ENCODE measurements around the gene SLC25A30. TPM values are rescaled to one million over a fixed set of nuclear protein-coding genes. Genes with fewer than 3 reads are reported as not detected.
"Not testable (repeated sequence)": the region's sequence is repeated elsewhere in the genome, so short reads cannot be mapped to it uniquely, and the experiment has no call there.

Gene SLC25A30
- total RNA-seq, 1 donor from 2014 or later: 150 TPM

GRCh38 chr13:45434556-45435371 is 16.6 kb upstream of the SLC25A30 start:
- ATAC-seq (no peak), DNase-seq (ENCODE audit: missing footprints) (no peak)
- intact Hi-C loops (cut with DNase I): no loop called here

GRCh38 chr13:45433381-45433790 is 15.2 kb upstream of the SLC25A30 start:
- ATAC-seq (peak; percentile 66), DNase-seq (ENCODE audit: missing footprints) (no peak)
- intact Hi-C loops (cut with DNase I): no loop called here

- DNase-seq (ENCODE audit: missing footprints) (no peak), ATAC-seq (no peak)
- intact Hi-C loops (cut with DNase I): no loop called here
Measured at GRCh38 chr13:45432737-45433380, 14.7 kb upstream of the SLC25A30 start.

GRCh38 chr13:45426056-45426841 is 8.1 kb upstream of the SLC25A30 start:
- intact Hi-C loops (cut with DNase I); DNase-seq (ENCODE audit: missing footprints); ATAC-seq: not testable (repeated sequence)

- intact Hi-C loops (cut with DNase I): no loop called here
Measured at GRCh38 chr13:45422731-45423292, 4.6 kb upstream of the SLC25A30 start.

GRCh38 chr13:45419945-45420344 is 1.8 kb upstream of the SLC25A30 start:
- intact Hi-C loops (cut with DNase I): loop anchor here (2.0 kb wide), 1 partner anchor 45 kb away; the partner anchor contains the start of gene COG3
- no peak for ATAC-seq
- no peak for DNase-seq (ENCODE audit: missing footprints)

More at GRCh38 chr13:45422731-45423292, 4.6 kb upstream of the SLC25A30 start:
- no peak for DNase-seq (ENCODE audit: missing footprints)
- ATAC-seq: no peak

GRCh38 chr13:45419389-45419788 is 1.2 kb upstream of the SLC25A30 start:
- intact Hi-C loops (cut with DNase I): loop anchor here (2.0 kb wide), 1 partner anchor 45 kb away; the partner anchor contains the start of gene COG3
- not testable (repeated sequence) for DNase-seq (ENCODE audit: missing footprints); ATAC-seq

- ATAC-seq (no peak), DNase-seq (ENCODE audit: missing footprints) (no peak)
Measured at GRCh38 chr13:45416516-45417128, 1.6 kb downstream of the SLC25A30 start.

GRCh38 chr13:45415112-45415511 is 3.1 kb downstream of the SLC25A30 start:
- ATAC-seq: no peak
- intact Hi-C loops (cut with DNase I): no loop called here
- no peak for DNase-seq (ENCODE audit: missing footprints)

More at GRCh38 chr13:45416516-45417128, 1.6 kb downstream of the SLC25A30 start:
- intact Hi-C loops (cut with DNase I): no loop called here

GRCh38 chr13:45413826-45414307 is 4.3 kb downstream of the SLC25A30 start:
- no peak for ATAC-seq
- intact Hi-C loops (cut with DNase I): loop anchor here (2.0 kb wide), 1 partner anchor 17 kb away; no protein-coding TSS in a partner anchor
- DNase-seq (ENCODE audit: missing footprints): no peak

GRCh38 chr13:45412274-45413049 is 5.7 kb downstream of the SLC25A30 start:
- intact Hi-C loops (cut with DNase I): loop anchor here (2.0 kb wide), 1 partner anchor 16 kb away; no protein-coding TSS in a partner anchor
- ATAC-seq (peak; percentile 54), DNase-seq (ENCODE audit: missing footprints) (no peak)

GRCh38 chr13:45411631-45412030 is 6.5 kb downstream of the SLC25A30 start:
- DNase-seq (ENCODE audit: missing footprints): no peak
- intact Hi-C loops (cut with DNase I): loop anchor here (2.0 kb wide), 1 partner anchor 15 kb away; no protein-coding TSS in a partner anchor
- no peak for ATAC-seq

GRCh38 chr13:45411221-45411620 is 7.0 kb downstream of the SLC25A30 start:
- intact Hi-C loops (cut with DNase I): no loop called here
- ATAC-seq: no peak
- no peak for DNase-seq (ENCODE audit: missing footprints)

GRCh38 chr13:45410466-45410865 is 7.7 kb downstream of the SLC25A30 start:
- intact Hi-C loops (cut with DNase I): no loop called here
- DNase-seq (ENCODE audit: missing footprints) (no peak), ATAC-seq (no peak)

- ATAC-seq: no peak
- intact Hi-C loops (cut with DNase I): no loop called here
Measured at GRCh38 chr13:45410001-45410400, 8.2 kb downstream of the SLC25A30 start.

GRCh38 chr13:45406421-45406820 is 11.8 kb downstream of the SLC25A30 start:
- DNase-seq (ENCODE audit: missing footprints) (no peak), ATAC-seq (no peak)
- intact Hi-C loops (cut with DNase I): no loop called here

More at GRCh38 chr13:45410001-45410400, 8.2 kb downstream of the SLC25A30 start:
- DNase-seq (ENCODE audit: missing footprints): no peak

GRCh38 chr13:45403081-45403480 is 15.1 kb downstream of the SLC25A30 start:
- DNase-seq (ENCODE audit: missing footprints) (no peak), ATAC-seq (no peak)
- intact Hi-C loops (cut with DNase I): no loop called here
